ENCODE measurements around the gene RHBDL2.
"Not testable (repeated sequence)": the region's sequence is repeated elsewhere in the genome, so short reads cannot be mapped to it uniquely, and the experiment has no call there.

Gene RHBDL2

GRCh38 chr1:38846210-38846609 is 95.4 kb downstream of the RHBDL2 start:
- H3K27me3 ChIP-seq (ENCODE audit: insufficient read depth, poor library complexity, severe bottlenecking): no peaks in the 10 kb centered on the region
- DNase-seq (ENCODE audit: low spot score) (no peak), ATAC-seq (ENCODE audit: low read depth) (no peak)
- TF ChIP-seq, protein P1, sequence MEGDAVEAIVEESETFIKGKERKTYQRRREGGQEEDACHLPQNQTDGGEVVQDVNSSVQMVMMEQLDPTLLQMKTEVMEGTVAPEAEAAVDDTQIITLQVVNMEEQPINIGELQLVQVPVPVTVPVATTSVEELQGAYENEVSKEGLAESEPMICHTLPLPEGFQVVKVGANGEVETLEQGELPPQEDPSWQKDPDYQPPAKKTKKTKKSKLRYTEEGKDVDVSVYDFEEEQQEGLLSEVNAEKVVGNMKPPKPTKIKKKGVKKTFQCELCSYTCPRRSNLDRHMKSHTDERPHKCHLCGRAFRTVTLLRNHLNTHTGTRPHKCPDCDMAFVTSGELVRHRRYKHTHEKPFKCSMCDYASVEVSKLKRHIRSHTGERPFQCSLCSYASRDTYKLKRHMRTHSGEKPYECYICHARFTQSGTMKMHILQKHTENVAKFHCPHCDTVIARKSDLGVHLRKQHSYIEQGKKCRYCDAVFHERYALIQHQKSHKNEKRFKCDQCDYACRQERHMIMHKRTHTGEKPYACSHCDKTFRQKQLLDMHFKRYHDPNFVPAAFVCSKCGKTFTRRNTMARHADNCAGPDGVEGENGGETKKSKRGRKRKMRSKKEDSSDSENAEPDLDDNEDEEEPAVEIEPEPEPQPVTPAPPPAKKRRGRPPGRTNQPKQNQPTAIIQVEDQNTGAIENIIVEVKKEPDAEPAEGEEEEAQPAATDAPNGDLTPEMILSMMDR (IDR thresholded peaks at IDR 0.05; ENCODE audit: poor library complexity, severe bottlenecking): no peak
- H3K4me1 ChIP-seq (ENCODE audit: insufficient read depth, poor library complexity, severe bottlenecking): no peaks in the 10 kb centered on the region
- H3K36me3 ChIP-seq (ENCODE audit: low read depth): peaks cover 58% of the 10 kb centered on the region
- H3K27ac ChIP-seq (ENCODE audit: poor library complexity, severe bottlenecking): no peak overlapping the region
- no peaks in the 10 kb centered on the region for H3K9me3 ChIP-seq (ENCODE audit: severe bottlenecking)
- no peak overlapping the region for H3K4me3 ChIP-seq (ENCODE audit: severe bottlenecking)

DNA sequence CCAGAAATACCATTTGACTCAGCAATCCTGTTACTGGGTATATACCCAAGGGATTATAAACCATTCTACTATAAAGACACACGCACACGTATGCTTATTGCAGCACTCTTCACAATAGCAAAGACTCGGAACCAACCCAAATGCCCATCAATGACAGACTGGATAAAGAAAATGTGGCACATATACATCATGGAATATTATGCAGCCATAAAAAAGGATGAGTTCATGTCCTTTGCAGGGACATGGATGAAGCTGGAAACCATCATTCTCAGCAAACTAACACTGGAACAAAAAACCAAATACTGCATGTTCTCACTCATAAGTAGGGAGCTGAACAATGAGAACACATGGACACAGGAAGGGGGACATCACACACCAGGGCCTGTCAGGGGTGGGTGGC is 96.5 kb downstream of the RHBDL2 start:
- peaks cover 57% of the 10 kb centered on the region for H3K36me3 ChIP-seq (ENCODE audit: low read depth)
- H3K27me3 ChIP-seq (ENCODE audit: insufficient read depth, poor library complexity, severe bottlenecking); H3K4me3 ChIP-seq (ENCODE audit: severe bottlenecking); H3K9me3 ChIP-seq (ENCODE audit: severe bottlenecking); ATAC-seq (ENCODE audit: low read depth); H3K4me1 ChIP-seq (ENCODE audit: insufficient read depth, poor library complexity, severe bottlenecking); H3K27ac ChIP-seq (ENCODE audit: poor library complexity, severe bottlenecking); DNase-seq (ENCODE audit: low spot score): not testable (repeated sequence)

DNA sequence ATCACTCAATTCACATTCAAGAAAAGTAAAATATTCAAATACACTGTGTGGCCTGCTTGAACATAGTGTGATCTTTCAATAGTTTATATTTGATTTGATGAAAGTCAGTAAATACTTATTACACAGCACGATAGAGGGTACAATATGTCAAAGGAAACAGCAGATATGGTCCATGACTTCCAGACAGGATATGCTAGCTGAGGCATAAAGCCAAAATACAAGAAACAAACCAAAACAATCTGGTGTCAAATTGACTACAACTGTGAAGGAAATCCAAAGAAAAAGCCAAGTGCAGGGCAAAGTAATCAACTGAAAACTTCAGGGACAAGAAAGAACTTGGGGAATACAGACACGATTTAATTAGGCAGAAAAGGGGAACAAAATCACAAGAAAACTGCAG is 101.3 kb downstream of the RHBDL2 start:
- H3K4me3 ChIP-seq (ENCODE audit: severe bottlenecking): no peak overlapping the region
- no peaks in the 10 kb centered on the region for H3K4me1 ChIP-seq (ENCODE audit: insufficient read depth, poor library complexity, severe bottlenecking)
- TF ChIP-seq, protein P1 (IDR thresholded peaks at IDR 0.05; ENCODE audit: poor library complexity, severe bottlenecking): no peak
- ATAC-seq (ENCODE audit: low read depth) (no peak), DNase-seq (ENCODE audit: low spot score) (no peak)
- no peaks in the 10 kb centered on the region for H3K9me3 ChIP-seq (ENCODE audit: severe bottlenecking)
- H3K27ac ChIP-seq (ENCODE audit: poor library complexity, severe bottlenecking): no peak overlapping the region
- H3K27me3 ChIP-seq (ENCODE audit: insufficient read depth, poor library complexity, severe bottlenecking): no peaks in the 10 kb centered on the region
- H3K36me3 ChIP-seq (ENCODE audit: low read depth): peaks cover 47% of the 10 kb centered on the region

DNA sequence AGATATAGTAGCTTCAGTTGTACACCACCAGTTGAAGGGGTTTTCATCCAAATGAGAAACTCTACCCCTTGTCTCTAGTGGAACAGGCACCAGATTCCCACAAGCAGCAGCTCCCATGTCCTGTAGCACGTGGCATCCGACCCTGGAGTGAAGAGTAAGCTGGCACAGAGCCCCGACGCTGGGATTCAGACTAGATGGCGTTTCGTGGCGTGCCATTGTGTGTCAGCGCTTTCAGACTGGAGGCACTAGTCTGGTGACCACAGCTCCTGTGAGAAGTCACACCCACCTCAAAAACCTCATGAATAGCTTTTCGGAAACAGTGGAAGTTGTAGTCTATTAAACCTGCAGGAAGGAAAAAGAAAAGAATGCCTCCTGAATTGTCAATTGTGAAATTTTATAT is 102.3 kb downstream of the RHBDL2 start:
- H3K9me3 ChIP-seq (ENCODE audit: severe bottlenecking): no peaks in the 10 kb centered on the region
- no peaks in the 10 kb centered on the region for H3K4me1 ChIP-seq (ENCODE audit: insufficient read depth, poor library complexity, severe bottlenecking)
- H3K36me3 ChIP-seq (ENCODE audit: low read depth): peaks cover 41% of the 10 kb centered on the region
- TF ChIP-seq, protein P1 (IDR thresholded peaks at IDR 0.05; ENCODE audit: poor library complexity, severe bottlenecking): no peak
- ATAC-seq (ENCODE audit: low read depth) (no peak), DNase-seq (ENCODE audit: low spot score) (no peak)
- no peak overlapping the region for H3K27ac ChIP-seq (ENCODE audit: poor library complexity, severe bottlenecking)
- no peak overlapping the region for H3K4me3 ChIP-seq (ENCODE audit: severe bottlenecking)
- H3K27me3 ChIP-seq (ENCODE audit: insufficient read depth, poor library complexity, severe bottlenecking): no peaks in the 10 kb centered on the region

DNA sequence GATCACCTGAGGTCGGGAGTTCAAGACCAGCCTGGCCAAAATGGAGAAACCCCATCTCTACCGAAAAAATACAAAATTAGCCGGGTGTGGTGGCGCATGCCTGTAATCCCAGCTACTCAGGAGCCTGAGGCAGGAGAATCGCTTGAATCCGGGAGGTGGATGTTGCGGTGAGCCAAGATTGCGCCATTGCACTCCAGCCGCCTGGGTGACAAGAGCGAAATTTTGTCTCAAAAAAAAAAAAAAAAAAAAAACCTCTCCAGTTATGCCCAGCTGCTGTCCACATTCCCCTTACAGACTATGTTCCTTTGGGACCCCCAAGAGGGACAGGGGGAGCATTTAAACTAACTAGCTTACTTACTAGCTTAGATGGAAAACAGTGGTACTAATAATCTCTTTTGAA is 105.3 kb downstream of the RHBDL2 start:
- H3K9me3 ChIP-seq (ENCODE audit: severe bottlenecking); H3K4me1 ChIP-seq (ENCODE audit: insufficient read depth, poor library complexity, severe bottlenecking); DNase-seq (ENCODE audit: low spot score); H3K27me3 ChIP-seq (ENCODE audit: insufficient read depth, poor library complexity, severe bottlenecking); H3K27ac ChIP-seq (ENCODE audit: poor library complexity, severe bottlenecking); H3K4me3 ChIP-seq (ENCODE audit: severe bottlenecking); ATAC-seq (ENCODE audit: low read depth): not testable (repeated sequence)
- H3K36me3 ChIP-seq (ENCODE audit: low read depth): peaks cover 23% of the 10 kb centered on the region
